Neural progenitor cell (in vitro differentiated cells): ENCODE results near the gene GOLGA6A. TPM values are rescaled to one million over a fixed set of nuclear protein-coding genes. Genes with fewer than 3 reads are reported as not detected.
"Not testable (repeated sequence)": the region's sequence is repeated elsewhere in the genome, so short reads cannot be mapped to it uniquely, and the experiment has no call there.

Source experiments
- DNase-seq: peaks from one replicate; pipeline ENCODE4 v3.0.0-alpha.2; 2016; ENCODE audit warnings: low spot score
- H2AFZ ChIP-seq: fragments of 200-600 bp; sonication (generic); replicated peaks from 2 replicates; pipeline ENCODE4 v1.6.1; 2016; ENCODE audit warnings: antibody characterized with exemption
- H3F3A ChIP-seq: fragments of 200-600 bp; sonication (generic); 2 replicates; pipeline ENCODE4 v1.6.1; 2016; ENCODE audit warnings: antibody characterized with exemption, low read depth
- H3K27ac ChIP-seq: fragments of 200-600 bp; sonication (generic); 2 replicates; pipeline ENCODE4 v1.5.1; 2016; ENCODE audit warnings: mild to moderate bottlenecking
- H3K27me3 ChIP-seq: fragments of 200-600 bp; sonication (generic); 2 replicates; pipeline ENCODE4 v1.6.1; 2016; ENCODE audit warnings: mild to moderate bottlenecking, moderate library complexity
- H3K36me3 ChIP-seq: fragments of 200-600 bp; sonication (generic); 2 replicates; pipeline ENCODE4 v1.5.1; 2016
- H3K4me1 ChIP-seq: fragments of 200-600 bp; sonication (generic); 2 replicates; pipeline ENCODE4 v1.6.1; 2016; ENCODE audit warnings: mixed run types
- H3K4me2 ChIP-seq: fragments of 200-600 bp; sonication (generic); 2 replicates; pipeline ENCODE4 v1.6.1; 2016
- H3K4me3 ChIP-seq: fragments of 200-600 bp; sonication (generic); 2 replicates; pipeline ENCODE4 v1.5.1; 2016
- H3K79me2 ChIP-seq: fragments of 200-600 bp; sonication (generic); 2 replicates; pipeline ENCODE4 v1.6.1; 2016; ENCODE audit warnings: low read depth
- H3K9ac ChIP-seq: fragments of 200-600 bp; sonication (generic); 2 replicates; pipeline ENCODE4 v1.6.1; 2016
- H3K9me3 ChIP-seq: fragments of 200-600 bp; sonication (generic); 2 replicates; pipeline ENCODE4 v1.5.1; 2016; ENCODE audit warnings: low read depth
- H4K20me1 ChIP-seq: fragments of 200-600 bp; sonication (generic); 2 replicates; pipeline ENCODE4 v1.6.1; 2016; ENCODE audit warnings: low read depth
- H3K27ac Mint-ChIP-seq: 3 replicates; pipeline ENCODE4 v1.8.0; 2021; ENCODE audit warnings: mixed read lengths
- H3K27me3 Mint-ChIP-seq: 2 replicates; pipeline ENCODE4 v1.8.0; 2022; ENCODE audit warnings: low read depth, mild to moderate bottlenecking, inconsistent platforms, moderate library complexity, mixed read lengths; ENCODE audit not compliant: insufficient read depth
- H3K36me3 Mint-ChIP-seq: 3 replicates; pipeline ENCODE4 v1.8.0; 2021; ENCODE audit warnings: mixed read lengths
- H3K4me1 Mint-ChIP-seq: 3 replicates; pipeline ENCODE4 v1.8.0; 2021; ENCODE audit warnings: mixed read lengths
- H3K4me3 Mint-ChIP-seq: 3 replicates; pipeline ENCODE4 v1.8.0; 2021; ENCODE audit warnings: mild to moderate bottlenecking, moderate library complexity, mixed read lengths
- H3K9me3 Mint-ChIP-seq: 3 replicates; pipeline ENCODE4 v1.8.0; 2020; ENCODE audit warnings: mixed read lengths
- CTCF ChIP-seq: fragments of 200-600 bp; sonication (generic); IDR thresholded peaks from 2 replicates; pipeline ENCODE4 v1.5.1; 2017; ENCODE audit warnings: antibody characterized with exemption, mild to moderate bottlenecking
- EZH2 ChIP-seq: fragments of 200-600 bp; sonication (generic); IDR thresholded peaks from 2 replicates; pipeline ENCODE4 v1.6.1; 2017; ENCODE audit warnings: antibody characterized with exemption, mild to moderate bottlenecking, moderate library complexity
- EZH2phosphoT487 ChIP-seq: fragments of 200-600 bp; sonication (generic); IDR thresholded peaks from 2 replicates; pipeline ENCODE4 v1.6.1; 2017; ENCODE audit warnings: antibody characterized with exemption
- total RNA-seq: library from RNA; depleted of rRNA; stranded (reverse); fragments of >200 nt; gene quantifications from 2 replicates; pipeline ENCODE4 v1.2.3, GENCODE V29; 2015; ENCODE audit warnings: low replicate concordance

GOLGA6A gene
- total RNA-seq, 1 donor from 2014 or later: 0.04 TPM

GRCh38 chr15:74065684-74066411 lies 16.5 kb downstream of the GOLGA6A start:
- not testable (repeated sequence) for H3K4me3 Mint-ChIP-seq, H3F3A ChIP-seq, H3K27ac ChIP-seq, H3K79me2 ChIP-seq, H2AFZ ChIP-seq, H3K4me1 Mint-ChIP-seq, H3K4me1 ChIP-seq, DNase-seq, H3K36me3 ChIP-seq, H3K9me3 ChIP-seq, H3K9ac ChIP-seq, H3K27ac Mint-ChIP-seq, H3K4me2 ChIP-seq, H3K27me3 Mint-ChIP-seq, H3K4me3 ChIP-seq, H3K36me3 Mint-ChIP-seq, H3K9me3 Mint-ChIP-seq, H4K20me1 ChIP-seq, H3K27me3 ChIP-seq
- TF ChIP-seq CTCF: peak; percentile 67

- H3K27me3 ChIP-seq, H3K79me2 ChIP-seq, H3K9me3 Mint-ChIP-seq, H3K27me3 Mint-ChIP-seq, H3F3A ChIP-seq, H4K20me1 ChIP-seq, H3K27ac Mint-ChIP-seq, H3K36me3 Mint-ChIP-seq, H3K27ac ChIP-seq, H2AFZ ChIP-seq, H3K9me3 ChIP-seq, DNase-seq, H3K9ac ChIP-seq, H3K4me1 ChIP-seq, H3K4me2 ChIP-seq, H3K36me3 ChIP-seq, H3K4me1 Mint-ChIP-seq, H3K4me3 ChIP-seq: not testable (repeated sequence)
- H3K4me3 Mint-ChIP-seq: peak overlapping the region; percentile 70
These were observed 17.5 kb downstream of the GOLGA6A start for GRCh38 chr15:74064822-74065221.

DNA sequence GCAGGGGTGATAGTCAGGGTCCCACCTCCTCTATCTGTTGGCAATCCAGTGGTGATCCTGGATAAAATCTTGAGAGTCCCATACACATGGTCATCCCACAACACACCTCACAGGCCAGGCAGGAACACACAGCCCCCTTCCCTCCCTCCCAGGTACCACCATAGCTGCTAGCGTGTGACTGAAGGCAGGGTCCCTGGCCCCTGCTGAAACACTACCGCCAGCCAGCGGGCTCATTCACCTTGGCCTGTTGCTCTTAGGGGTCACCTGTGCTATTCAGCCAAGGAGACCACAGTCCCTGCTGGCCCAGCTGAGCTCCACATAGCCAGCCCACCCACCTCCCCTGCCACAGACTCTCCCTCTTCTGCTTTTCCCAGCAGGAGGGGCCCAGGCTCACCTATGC lies 18.2 kb downstream of the GOLGA6A start:
- H3K9me3 ChIP-seq, H3K4me2 ChIP-seq, H2AFZ ChIP-seq, H3K9me3 Mint-ChIP-seq, H3K27ac Mint-ChIP-seq, H3K27me3 ChIP-seq, H3K36me3 Mint-ChIP-seq, H3F3A ChIP-seq, DNase-seq, H4K20me1 ChIP-seq, H3K4me1 Mint-ChIP-seq, H3K79me2 ChIP-seq, H3K4me3 ChIP-seq, H3K27me3 Mint-ChIP-seq, H3K4me3 Mint-ChIP-seq, H3K36me3 ChIP-seq, H3K9ac ChIP-seq, H3K27ac ChIP-seq, H3K4me1 ChIP-seq: not testable (repeated sequence)

- DNase-seq, H3K4me3 Mint-ChIP-seq, H3K4me1 Mint-ChIP-seq, H3K4me1 ChIP-seq, H3K27me3 ChIP-seq, H3K9me3 Mint-ChIP-seq, H3K27ac Mint-ChIP-seq, H3K27me3 Mint-ChIP-seq, H3K4me3 ChIP-seq, H3K79me2 ChIP-seq, H3K4me2 ChIP-seq, H2AFZ ChIP-seq, H3K9ac ChIP-seq, H3K36me3 Mint-ChIP-seq, H3K9me3 ChIP-seq, H3F3A ChIP-seq, H3K27ac ChIP-seq, H3K36me3 ChIP-seq, H4K20me1 ChIP-seq: not testable (repeated sequence)
These were observed 18.8 kb downstream of the GOLGA6A start for GRCh38 chr15:74063425-74064146.

DNA sequence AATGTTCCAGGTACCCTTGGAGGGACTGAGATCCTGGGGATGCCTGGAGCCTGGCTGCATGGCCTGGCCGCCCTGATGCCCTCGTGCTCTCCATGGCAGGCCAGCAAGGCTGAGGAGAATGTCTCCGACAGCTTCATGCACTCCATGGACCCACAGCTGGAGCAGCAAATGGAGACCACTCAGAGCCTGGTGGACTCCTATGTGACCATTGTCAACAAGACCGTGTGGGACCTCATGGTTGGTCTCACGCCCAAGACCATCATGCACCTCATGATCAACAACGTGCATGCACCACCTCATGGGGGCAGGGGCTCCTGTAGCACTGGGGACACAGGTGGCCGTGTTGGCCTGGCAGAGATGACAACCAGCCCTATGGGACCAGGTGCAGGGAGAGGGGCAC lies 19.7 kb downstream of the GOLGA6A start:
- H3K4me3 Mint-ChIP-seq: no peak overlapping the region
- Histone ChIP-seq H3K36me3 (no peaks in the 10 kb centered on the region), H3K9me3 (no peaks in the 10 kb centered on the region), H3K27ac (no peak overlapping the region), H3K27me3 (peaks cover 7% of the 10 kb centered on the region), H3K4me1 (no peaks in the 10 kb centered on the region), H3K9ac (no peak overlapping the region), H2AFZ (no peak overlapping the region), H3K79me2 (no peaks in the 10 kb centered on the region), H4K20me1 (no peaks in the 10 kb centered on the region), H3F3A (no peaks in the 10 kb centered on the region), H3K4me3 (no peak overlapping the region), H3K4me2 (no peak overlapping the region)
- no peak overlapping the region for H3K27ac Mint-ChIP-seq
- H3K36me3 Mint-ChIP-seq: no peaks in the 10 kb centered on the region
- no peaks in the 10 kb centered on the region for H3K4me1 Mint-ChIP-seq
- TF ChIP-seq EZH2 (no peak), EZH2phosphoT487 (no peak), CTCF (no peak)
- peaks cover 8% of the 10 kb centered on the region for H3K27me3 Mint-ChIP-seq
- DNase-seq: no peak
- H3K9me3 Mint-ChIP-seq: no peaks in the 10 kb centered on the region
